GM13976 (cell line): Measurements from ENCODE around the gene RIN3.
A peak's percentile ranks its signal among the peaks of the same experiment; 100 is the strongest.

Experiments used
- DNase-seq: peaks from one replicate; pipeline ENCODE4 v3.0.0; 2012; ENCODE audit warnings: low spot score
- in situ Hi-C: fragments of 300-500 bp; cut with MboI; formaldehyde crosslinking; loops from one replicate; pipeline ENCODE4 v1.12.0; 2022; ENCODE audit warnings: low sequenced_read_pairs, mixed read lengths, inconsistent platforms; ENCODE audit not compliant: unreplicated experiment
- TF ChIP-seq, protein P1 (sequence below): IDR thresholded peaks from 2 replicates; pipeline ENCODE4 v1.5.1; 2012; ENCODE audit warnings: borderline replicate concordance, mild to moderate bottlenecking; ENCODE audit not compliant: insufficient read depth; ENCODE audit errors: extremely low read depth, missing control alignments, control extremely low read depth

Gene RIN3

DNA sequence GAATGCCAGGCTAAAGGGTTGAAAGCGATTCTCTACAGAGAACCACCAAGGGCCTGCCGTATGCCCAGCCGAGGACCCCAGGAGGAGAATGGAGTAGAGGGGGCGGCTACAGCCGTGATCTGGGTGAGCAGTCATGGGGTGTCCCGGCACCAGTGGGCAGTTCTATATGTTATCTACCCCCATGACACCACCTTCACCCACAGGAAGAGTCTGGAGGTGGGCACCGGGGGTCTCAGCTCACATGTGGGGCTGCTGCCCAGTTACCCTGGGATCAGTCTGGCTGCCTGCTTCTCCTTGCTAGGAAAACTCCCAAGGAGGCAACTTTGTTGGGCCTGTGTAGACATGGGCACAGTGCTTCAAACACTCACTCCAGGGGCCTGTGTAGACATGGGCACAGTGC, 135.5 kb downstream of the RIN3 start:
- in situ Hi-C loops: no loop called here
- TF ChIP-seq, protein P1, sequence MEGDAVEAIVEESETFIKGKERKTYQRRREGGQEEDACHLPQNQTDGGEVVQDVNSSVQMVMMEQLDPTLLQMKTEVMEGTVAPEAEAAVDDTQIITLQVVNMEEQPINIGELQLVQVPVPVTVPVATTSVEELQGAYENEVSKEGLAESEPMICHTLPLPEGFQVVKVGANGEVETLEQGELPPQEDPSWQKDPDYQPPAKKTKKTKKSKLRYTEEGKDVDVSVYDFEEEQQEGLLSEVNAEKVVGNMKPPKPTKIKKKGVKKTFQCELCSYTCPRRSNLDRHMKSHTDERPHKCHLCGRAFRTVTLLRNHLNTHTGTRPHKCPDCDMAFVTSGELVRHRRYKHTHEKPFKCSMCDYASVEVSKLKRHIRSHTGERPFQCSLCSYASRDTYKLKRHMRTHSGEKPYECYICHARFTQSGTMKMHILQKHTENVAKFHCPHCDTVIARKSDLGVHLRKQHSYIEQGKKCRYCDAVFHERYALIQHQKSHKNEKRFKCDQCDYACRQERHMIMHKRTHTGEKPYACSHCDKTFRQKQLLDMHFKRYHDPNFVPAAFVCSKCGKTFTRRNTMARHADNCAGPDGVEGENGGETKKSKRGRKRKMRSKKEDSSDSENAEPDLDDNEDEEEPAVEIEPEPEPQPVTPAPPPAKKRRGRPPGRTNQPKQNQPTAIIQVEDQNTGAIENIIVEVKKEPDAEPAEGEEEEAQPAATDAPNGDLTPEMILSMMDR: no peak
- DNase-seq: no peak

DNA sequence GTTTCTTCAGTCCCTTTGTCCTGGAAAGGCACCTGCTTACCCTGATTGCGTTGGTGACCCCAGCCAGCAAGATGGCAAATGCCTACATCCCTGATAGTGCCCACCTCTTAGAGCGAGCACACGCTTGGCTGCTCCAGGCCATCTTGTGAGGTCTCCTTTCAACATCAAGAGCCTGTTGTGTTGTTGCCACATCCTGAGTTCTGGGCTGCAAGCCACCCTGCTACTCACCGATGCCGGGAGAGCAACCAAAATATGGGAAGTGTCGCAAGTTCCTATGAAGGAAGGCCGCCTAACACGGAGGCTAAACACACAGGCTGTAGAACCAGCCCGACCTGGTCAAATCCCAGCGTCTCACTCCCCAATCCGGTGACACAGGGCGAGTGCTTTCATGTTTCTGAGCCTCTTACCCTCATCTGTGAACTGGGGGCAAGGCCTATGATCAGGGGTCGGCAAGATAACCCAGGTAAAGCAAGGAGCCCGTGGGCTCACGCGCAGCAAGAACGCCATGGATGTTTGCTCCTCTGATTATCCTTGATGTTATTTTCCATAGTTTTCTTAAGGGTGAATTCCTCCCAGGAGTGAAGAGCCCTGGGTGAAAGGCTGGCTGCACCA, 136.5 kb downstream of the RIN3 start:
- in situ Hi-C loops: no loop called here
- no peak for DNase-seq
- TF ChIP-seq, protein P1: no peak

DNA sequence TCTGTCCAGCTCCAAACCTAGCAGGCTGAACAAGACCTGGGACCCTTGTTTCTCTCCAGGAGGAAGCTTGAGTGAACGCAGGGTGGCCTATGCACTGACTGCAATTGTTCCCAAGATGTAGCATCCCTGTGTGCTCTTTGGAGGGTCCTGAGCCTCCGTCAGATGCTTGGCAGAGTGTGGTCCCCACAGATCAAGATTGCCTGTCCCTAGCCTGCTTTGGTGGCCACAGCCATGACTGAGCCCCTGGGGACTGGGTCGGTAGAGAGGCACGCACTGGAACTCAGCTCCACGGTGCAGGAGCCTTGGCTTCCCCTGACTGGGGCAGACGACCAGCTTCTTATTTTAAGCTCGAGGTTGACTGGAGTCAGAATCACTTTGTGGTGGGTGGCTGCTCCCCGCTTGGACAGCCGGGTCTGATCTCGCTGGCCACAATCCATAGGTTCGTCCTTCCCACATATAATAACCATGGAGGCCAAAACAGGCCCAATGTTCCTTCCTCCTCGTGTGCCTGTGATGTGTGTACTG, 137.1 kb downstream of the RIN3 start:
- no peak for DNase-seq
- in situ Hi-C loops: no loop called here
- TF ChIP-seq, protein P1: no peak

DNA sequence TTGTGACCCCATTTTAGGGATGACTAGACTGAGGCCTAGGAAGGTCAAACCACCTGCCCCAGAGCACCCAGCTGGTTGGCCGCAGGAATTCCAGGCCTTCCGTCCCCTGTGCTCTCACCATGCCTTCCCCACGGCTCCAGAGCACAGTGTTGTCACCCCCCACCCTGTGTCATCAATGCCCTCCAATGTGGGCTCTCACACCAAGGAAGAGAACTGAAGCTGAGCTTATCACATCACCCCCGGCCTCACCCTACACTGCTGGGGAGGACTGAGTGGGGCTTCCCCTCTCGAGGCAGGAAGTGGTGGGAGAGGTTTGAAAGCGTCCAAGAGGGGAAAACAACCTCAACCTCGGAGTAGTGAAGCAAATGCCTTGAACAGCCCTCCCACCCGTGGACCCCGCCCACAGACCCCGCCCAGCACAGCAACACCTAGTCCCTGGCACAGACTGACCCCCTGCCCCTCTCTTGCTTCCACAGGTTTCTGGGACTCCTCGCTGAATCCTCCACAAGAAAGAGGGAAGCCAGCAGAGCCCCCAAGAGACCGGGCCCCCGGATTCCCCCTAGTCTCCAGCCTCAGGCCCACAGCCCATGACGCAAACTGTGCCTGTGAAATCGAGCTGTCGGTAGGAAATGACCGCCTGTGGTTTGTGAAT, 137.7 kb downstream of the RIN3 start:
- in situ Hi-C loops: no loop called here
- TF ChIP-seq, protein P1: no peak
- peak; percentile 91 for DNase-seq

DNA sequence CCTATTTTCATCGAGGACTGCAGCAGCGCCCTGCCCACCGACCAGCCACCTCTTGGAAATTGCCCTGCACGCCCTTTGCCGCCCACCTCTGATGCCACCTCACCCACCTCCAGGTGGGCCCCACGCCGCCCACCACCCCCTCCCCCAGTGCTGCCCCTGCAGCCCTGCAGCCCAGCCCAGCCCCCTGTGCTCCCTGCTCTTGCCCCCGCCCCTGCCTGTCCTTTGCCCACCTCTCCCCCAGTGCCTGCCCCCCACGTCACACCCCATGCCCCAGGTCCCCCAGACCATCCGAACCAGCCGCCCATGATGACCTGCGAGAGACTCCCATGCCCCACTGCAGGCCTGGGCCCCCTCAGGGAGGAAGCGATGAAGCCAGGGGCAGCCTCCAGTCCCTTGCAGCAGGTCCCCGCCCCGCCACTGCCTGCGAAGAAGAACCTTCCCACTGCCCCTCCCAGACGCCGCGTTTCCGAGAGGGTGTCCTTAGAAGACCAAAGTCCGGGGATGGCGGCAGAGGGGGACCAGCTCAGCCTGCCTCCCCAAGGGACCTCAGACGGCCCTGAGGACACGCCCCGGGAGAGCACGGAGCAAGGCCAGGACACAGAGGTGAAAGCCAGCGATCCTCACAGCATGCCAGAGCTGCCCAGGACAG, 138.3 kb downstream of the RIN3 start:
- in situ Hi-C loops: no loop called here
- DNase-seq: peak; percentile 75
- TF ChIP-seq, protein P1: no peak

DNA sequence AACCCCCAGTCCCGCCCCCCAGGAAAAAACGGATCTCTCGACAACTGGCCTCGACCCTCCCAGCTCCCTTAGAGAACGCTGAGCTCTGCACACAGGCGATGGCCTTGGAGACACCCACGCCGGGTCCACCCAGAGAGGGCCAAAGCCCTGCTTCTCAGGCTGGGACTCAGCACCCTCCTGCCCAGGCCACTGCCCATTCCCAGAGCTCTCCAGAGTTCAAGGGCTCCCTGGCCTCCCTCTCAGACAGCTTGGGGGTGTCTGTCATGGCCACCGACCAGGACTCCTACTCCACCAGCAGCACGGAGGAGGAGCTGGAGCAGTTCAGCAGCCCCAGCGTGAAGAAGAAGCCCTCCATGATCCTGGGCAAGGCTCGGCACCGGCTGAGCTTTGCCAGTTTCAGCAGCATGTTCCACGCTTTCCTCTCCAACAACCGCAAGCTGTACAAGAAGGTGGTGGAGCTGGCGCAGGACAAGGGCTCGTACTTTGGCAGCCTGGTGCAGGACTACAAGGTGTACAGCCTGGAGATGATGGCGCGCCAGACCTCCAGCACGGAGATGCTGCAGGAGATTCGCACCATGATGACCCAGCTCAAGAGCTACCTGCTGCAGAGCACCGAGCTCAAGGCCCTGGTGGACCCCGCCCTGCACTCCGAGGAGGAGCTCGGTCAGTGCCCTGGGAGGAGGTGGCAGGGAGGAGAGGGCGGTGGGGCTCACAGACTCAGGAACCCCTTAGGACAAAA, 139.0 kb downstream of the RIN3 start:
- in situ Hi-C loops: no loop called here
- TF ChIP-seq, protein P1: no peak
- no peak for DNase-seq
